ENCODE measurements around the gene INKA1. TPM values are rescaled to one million over a fixed set of nuclear protein-coding genes. Genes with fewer than 3 reads are reported as not detected.

The INKA1 gene
- total RNA-seq (2011; cell fraction: chromatin; rRNA removed; ENCODE audit: low replicate concordance): 1.3 and 12.1 TPM in 2 replicates
- total RNA-seq (2011; cell fraction: nucleolus; rRNA removed): 12.7 and 12.9 TPM in 2 replicates
- 7.2 TPM in 2 replicates for total RNA-seq (2011; cell fraction: nucleoplasm; rRNA removed)
- total RNA-seq (2014; rRNA removed) (13.6 and 13.9 TPM in 2 replicates), total RNA-seq (2014; rRNA removed; fragmentation: Illumina TruSeq; extraction: Trizol) (1.1 and 1.9 TPM in 2 replicates), total RNA-seq (2015; rRNA removed; fragmentation: Illumina TruSeq; extraction: Trizol) (6.7 and 7.6 TPM in 2 replicates), total RNA-seq (2021) (11.1 and 11.2 TPM in 2 replicates), polyA plus RNA-seq (2011; rRNA removed) (5.2 and 7.2 TPM in 2 replicates), polyA plus RNA-seq (2014; fragmentation: Illumina TruSeq; extraction: Trizol) (3.9 and 7.5 TPM in 2 replicates), polyA plus RNA-seq (2014; fragmentation: Nextera tagmentation; extraction: Ambion mirVana) (1 to 10 TPM in 1 of 2 experiments, under 1 TPM in 1; 0.55 to 1.2 TPM), polyA plus RNA-seq (2014; rRNA removed) (11.2 and 12.8 TPM in 2 replicates), polyA minus RNA-seq (2011; rRNA and poly(A)+ RNA removed) (2.6 and 5.5 TPM in 2 replicates), Bru-seq, nascent RNA (percentile 68 among the genes with signal in this experiment), BruChase-seq, experiment 1, labeled RNA remaining after a 2-hour chase (percentile 43 among the genes with signal in this experiment), BruChase-seq, experiment 2, labeled RNA remaining after a 6-hour chase (percentile 48 among the genes with signal in this experiment)
- 7.5 and 29.7 TPM in 2 replicates for polyA plus RNA-seq (2011; cell fraction: cytosol; rRNA removed)
- polyA plus RNA-seq (2011; cell fraction: nucleus; rRNA removed): 5.6 and 11.3 TPM in 2 replicates
- 9.2 and 11.0 TPM in 2 replicates for polyA plus RNA-seq (2012)
- polyA minus RNA-seq (2011; cell fraction: cytosol; rRNA and poly(A)+ RNA removed): 6.2 and 9.4 TPM in 2 replicates
- 10.9 and 11.8 TPM in 2 replicates for polyA minus RNA-seq (2011; cell fraction: nucleus; rRNA and poly(A)+ RNA removed)
- long read RNA-seq, experiment 1, transcript INKA1-201 (2 exons, 1,040 nt): major isoform, 13 of 20 reads
- long read RNA-seq, experiment 1, partial matches to known transcripts: 0 of 20 reads
- long read RNA-seq, experiment 1, other reads (novel, unspliced or antisense): 7 of 20 reads
- long read RNA-seq, experiment 2, transcript INKA1-201 (2 exons, 1,040 nt): major isoform, 6 of 10 reads
- long read RNA-seq, experiment 2, partial matches to known transcripts: 2 of 10 reads
- long read RNA-seq, experiment 2, other reads (novel, unspliced or antisense): 2 of 10 reads
- long read RNA-seq, experiment 3, transcript INKA1-201 (2 exons, 1,040 nt): major isoform, 6 of 9 reads
- long read RNA-seq, experiment 3, partial matches to known transcripts: 0 of 9 reads
- long read RNA-seq, experiment 3, other reads (novel, unspliced or antisense): 3 of 9 reads

DNA sequence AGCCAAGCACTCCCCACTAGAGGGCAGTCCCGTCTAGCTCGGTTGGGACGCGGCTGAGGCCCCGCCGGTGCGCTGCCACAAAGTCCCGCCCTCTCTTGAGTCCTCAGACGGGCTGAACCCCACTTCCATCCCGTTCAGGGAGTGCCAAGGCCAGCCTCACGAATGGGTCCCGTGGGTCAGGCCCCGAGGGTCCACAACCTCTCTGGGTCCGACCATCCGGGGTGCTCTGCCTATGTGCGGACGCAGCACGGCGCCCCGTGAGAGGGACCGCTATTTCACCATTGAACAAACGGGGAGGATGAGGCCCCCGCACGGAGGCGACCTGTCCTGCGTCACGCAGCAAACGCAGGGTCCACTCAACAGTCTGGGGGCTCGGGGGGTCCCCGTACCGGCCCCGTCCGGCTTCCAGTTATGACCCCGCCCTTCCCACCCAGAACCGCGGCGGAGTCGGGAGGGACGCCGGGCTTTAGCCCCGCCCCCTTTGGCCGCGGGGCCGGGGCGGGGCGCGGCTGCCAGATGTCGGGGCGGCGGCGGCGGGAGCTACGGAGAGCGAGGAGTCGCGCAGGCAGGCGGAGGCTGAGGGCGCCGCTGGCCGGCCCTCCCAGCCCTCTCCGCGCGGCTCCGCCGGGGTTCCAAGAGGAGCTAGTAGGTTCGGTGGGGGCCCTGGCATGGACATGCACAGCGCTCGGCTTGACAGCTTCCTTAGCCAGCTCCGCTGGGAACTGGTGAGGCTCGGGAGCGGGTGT, at the start of gene INKA1:
TSS of gene INKA1 (plus strand) at position 543 of the 746 bp plus-strand sequence. CDS start at position 675, 132 bp downstream.
- ChIA-PET CTCF (ENCODE audit: low intra/inter-chr PET ratio) (interaction anchor here (2.0 kb wide), 1 partner anchor 36 kb away, joined by 9 read pairs; no protein-coding TSS in a partner anchor), POLR2A (interaction anchor here (0.6 to 2.4 kb wide), 12 partner anchors 10 to 890 kb away, joined by 3 to 16 read pairs (median 4); partner anchors contain the start of genes GMPPB, IP6K1, MST1R and RBM5)
- peak; percentile 85 for ATAC-seq
- Histone ChIP-seq H3K36me3 (ENCODE audit: control insufficient read depth, insufficient read depth, low read length) (peaks cover 9% of the 10 kb centered on the region; the same call in 2 of the 3 replicates), H2AFZ (ENCODE audit: low read depth, low read length) (peak within 1 kb of the TSS; percentile 100), H3K9me1 (ENCODE audit: control insufficient read depth, insufficient read depth, low read length) (peaks cover 4% of the 10 kb centered on the region), H3K4me3 (peak within 1 kb of the TSS; percentile 82), H3K9me3 (replicated peaks; ENCODE audit: control insufficient read depth, insufficient read depth, low read depth, low read length) (no peaks in the 10 kb centered on the region), H3K27me3 (ENCODE audit: control insufficient read depth in 2 of 2, insufficient read depth in 2 of 2, low read length in 2 of 2) (no peaks in the 10 kb centered on the region), H3K4me2 (ENCODE audit: insufficient read depth, low read length) (peak within 1 kb of the TSS; percentile 96), H3K9ac (ENCODE audit: insufficient read depth in 1 of 2, low read depth in 2 of 2, low read length in 2 of 2) (peak within 1 kb of the TSS; percentile 71 to 95), H3K27ac (ENCODE audit: extremely low read depth, low read depth, low read length) (peak within 1 kb of the TSS; percentile 81), H4K20me1 (replicated peaks; ENCODE audit: control insufficient read depth, insufficient read depth, low read length) (no peaks in the 10 kb centered on the region), H3K4me1 (replicated peaks in 1 of 2; ENCODE audit: control insufficient read depth in 2 of 2, insufficient read depth in 2 of 2, low read length in 2 of 2) (peaks cover 43 to 62% of the 10 kb centered on the region in 2 experiments), H3K79me2 (ENCODE audit: control insufficient read depth, insufficient read depth, low read length) (peaks cover 23% of the 10 kb centered on the region)
- intact Hi-C loops (cut with micrococcal nuclease) (loop anchor here (1.0 to 2.0 kb wide), 2 partner anchors 36 to 104 kb away; no protein-coding TSS in a partner anchor), in situ Hi-C loops (cut with MboI) (no loop called here)
- BruUV-seq (replicated peaks): no TSS peak
- WGBS (ENCODE audit: insufficient coverage, low coverage, missing lambda C conversion rate): 0% methylated on average over 23 of the region's 71 CpGs
- DNase-seq (ENCODE audit: extremely low read depth in 1 of 4, low spot score in 3 of 4): peak; percentile 87 to 91 (median 88)
- FAIRE-seq: no peak
- TF ChIP-seq ZBTB8A (IDR thresholded peaks at IDR 0.05; ENCODE audit: partially characterized antibody) (no peak), HBP1 (CRISPR knock-in tag; IDR thresholded peaks at IDR 0.05) (no peak), TGIF2 (CRISPR knock-in tag; IDR thresholded peaks at IDR 0.05) (no peak), RBFOX2 (IDR thresholded peaks at IDR 0.05; ENCODE audit: low read depth, low read length) (peak; percentile 77), RNF219 (CRISPR knock-in tag; IDR thresholded peaks at IDR 0.05) (no peak), ZEB2 (IDR thresholded peaks at IDR 0.05) (no peak), MTF1 (CRISPR knock-in tag; IDR thresholded peaks at IDR 0.05; ENCODE audit: borderline replicate concordance) (no peak), ZNF561 (CRISPR knock-in tag; conservative IDR thresholded peaks at IDR 0.05) (no peak), HDAC2 (IDR thresholded peaks at IDR 0.05) (no peak), TCFL5 (CRISPR knock-in tag; conservative IDR thresholded peaks at IDR 0.05) (no peak)
- TF ChIP-seq, protein P1, sequence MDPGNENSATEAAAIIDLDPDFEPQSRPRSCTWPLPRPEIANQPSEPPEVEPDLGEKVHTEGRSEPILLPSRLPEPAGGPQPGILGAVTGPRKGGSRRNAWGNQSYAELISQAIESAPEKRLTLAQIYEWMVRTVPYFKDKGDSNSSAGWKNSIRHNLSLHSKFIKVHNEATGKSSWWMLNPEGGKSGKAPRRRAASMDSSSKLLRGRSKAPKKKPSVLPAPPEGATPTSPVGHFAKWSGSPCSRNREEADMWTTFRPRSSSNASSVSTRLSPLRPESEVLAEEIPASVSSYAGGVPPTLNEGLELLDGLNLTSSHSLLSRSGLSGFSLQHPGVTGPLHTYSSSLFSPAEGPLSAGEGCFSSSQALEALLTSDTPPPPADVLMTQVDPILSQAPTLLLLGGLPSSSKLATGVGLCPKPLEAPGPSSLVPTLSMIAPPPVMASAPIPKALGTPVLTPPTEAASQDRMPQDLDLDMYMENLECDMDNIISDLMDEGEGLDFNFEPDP (CRISPR knock-in tag; IDR thresholded peaks at IDR 0.05): no peak

Measured in K562 (cell line).